Mucosa of descending colon (tissue), 3 donors: ENCODE results near the gene ATP7B. TPM values are rescaled to one million over a fixed set of nuclear protein-coding genes. Genes with fewer than 3 reads are reported as not detected.

ENCODE experiments used
- ATAC-seq: fragments of 200-7000 bp; cut with Tn5 transposase; one replicate; pipeline ENCODE4 v1.9.1; 2020; ENCODE audit warnings: mild to moderate bottlenecking, moderate library complexity
- DNase-seq, 3 donors: peaks; one replicate each; pipeline ENCODE4 v3.0.0-alpha.2; 2020
- H3K36me3 ChIP-seq: fragments of 200-600 bp; one replicate; pipeline ENCODE4 v1.8.0; 2021; ENCODE audit warnings: low read depth, mild to moderate bottlenecking
- H3K4me1 ChIP-seq: fragments of 200-600 bp; one replicate; pipeline ENCODE4 v1.8.0; 2021; ENCODE audit warnings: low read depth, mild to moderate bottlenecking
- H3K4me3 ChIP-seq: fragments of 200-600 bp; one replicate; pipeline ENCODE4 v1.8.0; 2021; ENCODE audit warnings: mild to moderate bottlenecking
- H3K9me3 ChIP-seq: fragments of 200-600 bp; one replicate; pipeline ENCODE4 v1.8.0; 2021; ENCODE audit warnings: mild to moderate bottlenecking
- intact Hi-C, 2 donors: fragments of 100-400 bp; cut with DNase I in 1 of 2; cut with micrococcal nuclease in 1 of 2; formaldehyde crosslinking; loops; one replicate each; pipeline versions ENCODE4 v1.11.0 to v1.11.1; 2022; cut with DNase I, micrococcal nuclease
- total RNA-seq, 3 donors: library from RNA; stranded (reverse); fragmentation: NEBNext Ultra II Directional in 2 of 3; extraction: Animal tissue kit (Norgen Biotek cat#: 25700) in 2 of 3; gene quantifications; one replicate each; pipeline versions ENCODE4 v1.2.1 to v1.2.4, GENCODE V29; 2021 to 2023
- TF ChIP-seq, protein P1 (sequence below): fragments of 200-600 bp; IDR thresholded peaks from one replicate; pipeline ENCODE4 v1.8.0; 2022; ENCODE audit warnings: antibody characterized with exemption, mild to moderate bottlenecking
- donor health status: DM: no; HTN: no; CAD: no; lungs with moderate emphysema.
- donor health status: DM: no; HTN: no; CAD: no.
- donor health status: DM: no; HTN: yes; CAD: no.

The ATP7B gene
- total RNA-seq, 3 donors from 2014 or later: 11.3 to 26.0 (median 16.0) TPM

DNA sequence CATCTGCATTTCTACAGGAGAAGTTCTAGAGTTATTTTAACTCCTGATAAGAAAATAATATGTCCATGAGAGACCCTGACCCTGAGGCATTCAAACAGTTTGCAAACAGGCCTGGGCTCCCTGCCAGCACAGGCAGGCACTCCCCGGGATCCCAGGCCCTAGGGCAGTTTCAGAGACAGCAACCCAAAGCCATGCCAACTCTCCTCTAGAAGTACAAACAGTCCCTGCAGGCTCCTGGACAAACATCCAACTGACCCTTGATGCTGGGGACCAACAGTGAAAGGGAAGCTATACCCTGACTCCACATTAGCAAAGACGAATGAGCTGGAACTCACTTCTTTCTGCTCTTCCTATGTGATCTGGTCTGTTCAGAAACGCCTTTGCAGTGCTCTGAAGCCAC lies 104.7 kb downstream of the ATP7B start:
- intact Hi-C loops: no loop called here
- Histone ChIP-seq H3K36me3 (no peaks in the 10 kb centered on the region), H3K4me1 (no peaks in the 10 kb centered on the region), H3K4me3 (no peak overlapping the region), H3K9me3 (no peaks in the 10 kb centered on the region)
- peak in 1 of 3 donors; percentile 14 for DNase-seq
- TF ChIP-seq, protein P1, sequence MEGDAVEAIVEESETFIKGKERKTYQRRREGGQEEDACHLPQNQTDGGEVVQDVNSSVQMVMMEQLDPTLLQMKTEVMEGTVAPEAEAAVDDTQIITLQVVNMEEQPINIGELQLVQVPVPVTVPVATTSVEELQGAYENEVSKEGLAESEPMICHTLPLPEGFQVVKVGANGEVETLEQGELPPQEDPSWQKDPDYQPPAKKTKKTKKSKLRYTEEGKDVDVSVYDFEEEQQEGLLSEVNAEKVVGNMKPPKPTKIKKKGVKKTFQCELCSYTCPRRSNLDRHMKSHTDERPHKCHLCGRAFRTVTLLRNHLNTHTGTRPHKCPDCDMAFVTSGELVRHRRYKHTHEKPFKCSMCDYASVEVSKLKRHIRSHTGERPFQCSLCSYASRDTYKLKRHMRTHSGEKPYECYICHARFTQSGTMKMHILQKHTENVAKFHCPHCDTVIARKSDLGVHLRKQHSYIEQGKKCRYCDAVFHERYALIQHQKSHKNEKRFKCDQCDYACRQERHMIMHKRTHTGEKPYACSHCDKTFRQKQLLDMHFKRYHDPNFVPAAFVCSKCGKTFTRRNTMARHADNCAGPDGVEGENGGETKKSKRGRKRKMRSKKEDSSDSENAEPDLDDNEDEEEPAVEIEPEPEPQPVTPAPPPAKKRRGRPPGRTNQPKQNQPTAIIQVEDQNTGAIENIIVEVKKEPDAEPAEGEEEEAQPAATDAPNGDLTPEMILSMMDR: no peak
- peak; percentile 34 for ATAC-seq

DNA sequence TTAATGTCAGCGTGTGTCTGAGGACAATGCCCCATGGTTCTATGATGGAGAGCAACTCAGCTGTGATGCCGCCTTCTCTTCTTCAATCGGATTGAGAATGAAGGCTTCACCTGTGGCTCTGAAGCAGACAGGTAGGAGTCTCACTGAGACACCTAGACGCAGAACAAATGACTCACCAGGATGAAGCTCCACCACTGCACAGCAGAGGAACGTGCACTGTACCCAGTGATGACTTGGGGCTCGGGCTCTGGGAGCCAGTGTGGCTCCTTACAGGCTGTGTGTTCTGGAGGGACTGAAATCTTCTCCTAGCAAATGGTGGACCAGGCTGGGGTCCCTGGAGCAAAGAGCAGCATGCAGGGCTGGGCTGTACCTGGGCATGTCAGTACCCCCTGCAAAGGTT lies 105.5 kb downstream of the ATP7B start:
- TF ChIP-seq, protein P1: no peak
- ATAC-seq (no peak), DNase-seq (no peak)
- intact Hi-C loops: no loop called here
- no peaks in the 10 kb centered on the region for H3K36me3 ChIP-seq
- H3K4me3 ChIP-seq: no peak overlapping the region
- no peaks in the 10 kb centered on the region for H3K9me3 ChIP-seq
- H3K4me1 ChIP-seq: no peaks in the 10 kb centered on the region

DNA sequence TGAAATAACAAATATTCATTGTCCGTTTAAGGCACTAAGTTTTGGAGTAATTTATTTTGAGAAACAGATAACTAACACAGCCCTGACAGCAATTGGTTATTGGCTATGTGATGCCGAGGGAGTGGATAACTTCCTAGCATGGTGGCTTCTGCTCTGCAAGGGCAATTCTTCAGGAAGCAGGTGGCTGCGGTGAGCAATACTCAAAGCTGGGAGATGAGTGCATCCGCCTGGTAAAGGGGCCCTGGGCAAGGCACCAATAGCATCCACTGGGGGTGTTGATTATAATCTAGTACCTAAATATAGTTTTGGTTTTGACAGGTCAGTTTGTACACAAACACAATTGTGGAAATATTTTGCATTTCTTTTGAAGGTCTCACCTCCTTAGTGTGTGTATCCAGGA lies 108.5 kb downstream of the ATP7B start:
- ATAC-seq (no peak), DNase-seq (no peak)
- Histone ChIP-seq H3K9me3 (no peaks in the 10 kb centered on the region), H3K4me3 (no peak overlapping the region), H3K4me1 (no peaks in the 10 kb centered on the region), H3K36me3 (no peaks in the 10 kb centered on the region)
- TF ChIP-seq, protein P1: no peak
- intact Hi-C loops: no loop called here

DNA sequence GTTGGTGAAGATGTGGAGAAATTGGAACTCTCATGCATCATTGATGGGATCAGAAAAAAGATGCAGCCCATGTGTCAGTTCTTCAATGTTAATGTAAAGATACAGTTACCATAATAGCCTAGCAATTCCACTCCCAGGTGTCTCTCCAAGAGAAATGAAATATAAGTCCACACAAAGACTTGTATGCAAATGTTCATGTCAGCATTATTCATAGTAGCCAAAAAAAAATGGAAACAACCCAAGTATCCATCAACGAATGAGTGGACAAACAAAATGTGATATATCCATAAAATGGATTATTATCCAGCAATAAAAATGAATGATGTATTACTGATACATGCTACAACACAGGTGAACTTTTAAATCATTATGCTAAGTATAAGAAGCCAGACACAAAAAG lies 110.8 kb downstream of the ATP7B start:
- ATAC-seq (no peak), DNase-seq (no peak)
- TF ChIP-seq, protein P1: no peak
- intact Hi-C loops: no loop called here
- Histone ChIP-seq H3K9me3 (no peaks in the 10 kb centered on the region), H3K4me1 (no peaks in the 10 kb centered on the region), H3K36me3 (no peaks in the 10 kb centered on the region), H3K4me3 (no peak overlapping the region)

DNA sequence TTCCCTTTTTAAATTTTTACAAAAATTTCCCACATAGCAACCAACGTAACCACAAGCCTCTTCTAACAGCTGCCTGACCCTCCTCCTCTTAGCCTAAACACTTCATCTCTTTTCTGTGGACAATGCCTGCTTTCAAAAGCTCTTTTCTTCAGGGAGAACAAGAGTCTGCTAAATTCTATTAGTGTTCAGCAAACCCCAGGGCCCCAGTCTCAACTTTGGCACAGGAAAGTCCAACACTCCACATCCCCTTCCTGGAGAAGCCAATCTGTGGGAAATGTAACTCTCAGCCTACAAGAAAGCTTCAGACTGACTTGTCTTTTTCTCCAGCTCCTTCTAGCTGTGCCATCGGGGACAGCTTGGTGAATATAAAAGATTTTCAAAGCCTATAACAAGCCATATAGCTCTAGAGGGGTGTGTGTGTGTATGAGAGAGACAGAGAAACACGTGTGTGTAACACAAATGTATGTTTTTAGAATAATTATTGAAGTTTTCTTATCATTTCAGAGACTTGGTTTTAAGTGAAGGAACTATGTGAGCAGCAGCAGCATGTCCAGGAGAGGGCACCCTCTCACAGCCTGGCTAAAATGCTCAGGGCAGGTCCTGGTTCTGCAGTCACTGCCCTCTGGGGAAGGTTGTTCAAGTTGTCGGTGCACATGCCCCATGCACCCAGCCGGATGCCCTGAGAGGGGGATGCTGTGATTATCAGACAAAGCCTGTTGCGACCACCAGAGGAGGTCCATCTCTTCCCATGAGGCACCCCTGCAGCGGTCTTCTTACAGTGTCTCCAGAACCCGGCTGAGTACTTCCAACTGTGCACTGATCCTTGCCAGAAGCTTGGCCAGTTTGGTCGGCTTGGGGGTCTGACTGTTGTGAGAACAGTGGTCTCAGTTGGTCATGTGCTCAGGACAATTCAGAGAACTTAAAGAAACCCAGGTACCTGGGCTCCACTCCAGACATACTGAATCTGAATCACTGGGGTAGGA lies 115.1 kb downstream of the ATP7B start:
- no peak overlapping the region for H3K4me3 ChIP-seq
- no peaks in the 10 kb centered on the region for H3K36me3 ChIP-seq
- ATAC-seq (peak; percentile 87), DNase-seq (peak in 2 of 3 donors; percentile 63 to 77)
- H3K9me3 ChIP-seq: no peaks in the 10 kb centered on the region
- TF ChIP-seq, protein P1: peak; percentile 38
- intact Hi-C loops: loop anchor here in 1 of 2 donors (10.0 kb wide), 1 partner anchor 229 kb away; the partner anchor contains the start of gene NEK5
- H3K4me1 ChIP-seq: no peaks in the 10 kb centered on the region
